DMS53 (cell line): ENCODE data around the gene PHF21B.
"Not testable (repeated sequence)": the region's sequence is repeated elsewhere in the genome, so short reads cannot be mapped to it uniquely, and the experiment has no call there.

Experiments
- DNase-seq: peaks from one replicate; lab custom pipeline; 2025; lab: John Stamatoyannopoulos, UW

The PHF21B gene

DNA sequence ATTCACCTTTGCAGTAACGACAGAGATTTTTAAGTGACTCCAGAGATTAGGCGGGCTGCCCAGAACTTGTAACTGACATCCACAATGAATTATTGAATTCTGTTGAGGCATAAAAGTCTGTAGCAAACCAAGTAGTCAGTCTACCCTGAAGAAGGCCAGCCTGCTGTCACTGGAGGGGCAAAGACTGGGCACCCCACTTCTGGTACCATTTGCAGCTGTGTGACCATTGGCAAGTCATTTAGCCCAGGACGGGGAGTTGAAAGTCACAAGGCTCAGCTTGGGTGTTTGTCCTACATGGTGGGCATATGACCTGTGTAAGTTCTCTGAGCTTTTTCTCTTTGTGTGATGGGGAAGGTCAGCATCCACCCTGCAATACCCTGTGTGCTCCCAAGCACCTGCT lies 138.0 kb downstream of the PHF21B start:
- no peak for DNase-seq

DNA sequence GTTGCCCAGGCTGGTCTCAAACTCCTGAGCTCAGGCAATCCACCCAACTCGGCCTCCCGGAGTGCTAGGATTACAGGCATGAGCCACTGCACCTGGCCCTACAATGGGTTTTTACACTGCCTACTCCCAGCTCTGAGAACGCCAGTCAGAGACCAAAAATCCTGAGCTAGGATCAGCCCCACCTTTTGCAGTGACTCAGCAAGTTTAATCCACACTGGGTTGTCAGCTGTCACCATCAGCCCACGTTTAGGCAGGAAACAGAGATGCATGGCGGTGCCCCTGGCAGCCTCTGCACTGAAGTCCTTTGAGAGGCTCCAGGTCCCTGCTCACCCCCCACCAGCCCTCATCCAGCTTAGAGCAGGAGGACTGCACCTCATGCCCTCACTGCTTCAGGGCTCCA lies 139.8 kb downstream of the PHF21B start:
- DNase-seq = peak; percentile 82

DNA sequence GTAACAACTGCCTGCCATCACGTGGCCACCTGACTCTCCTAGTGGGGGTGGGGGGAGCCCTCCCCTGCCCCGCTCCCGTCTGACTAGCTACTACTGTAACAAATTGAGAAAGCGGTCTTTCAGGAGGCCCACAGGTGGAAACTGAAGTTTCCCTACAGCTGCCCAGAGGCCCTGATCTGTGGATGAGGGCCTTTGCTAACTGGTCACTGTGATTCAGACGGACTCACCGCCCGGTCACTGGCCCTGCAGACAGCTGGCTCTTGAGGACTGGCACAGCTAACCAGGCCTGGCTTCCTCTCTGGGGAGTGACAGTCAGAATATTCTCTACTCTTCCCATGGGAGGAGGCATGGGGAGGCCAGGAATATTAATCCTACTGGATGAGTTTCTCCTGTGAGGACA lies 140.6 kb downstream of the PHF21B start:
- DNase-seq = peak; percentile 11

DNA sequence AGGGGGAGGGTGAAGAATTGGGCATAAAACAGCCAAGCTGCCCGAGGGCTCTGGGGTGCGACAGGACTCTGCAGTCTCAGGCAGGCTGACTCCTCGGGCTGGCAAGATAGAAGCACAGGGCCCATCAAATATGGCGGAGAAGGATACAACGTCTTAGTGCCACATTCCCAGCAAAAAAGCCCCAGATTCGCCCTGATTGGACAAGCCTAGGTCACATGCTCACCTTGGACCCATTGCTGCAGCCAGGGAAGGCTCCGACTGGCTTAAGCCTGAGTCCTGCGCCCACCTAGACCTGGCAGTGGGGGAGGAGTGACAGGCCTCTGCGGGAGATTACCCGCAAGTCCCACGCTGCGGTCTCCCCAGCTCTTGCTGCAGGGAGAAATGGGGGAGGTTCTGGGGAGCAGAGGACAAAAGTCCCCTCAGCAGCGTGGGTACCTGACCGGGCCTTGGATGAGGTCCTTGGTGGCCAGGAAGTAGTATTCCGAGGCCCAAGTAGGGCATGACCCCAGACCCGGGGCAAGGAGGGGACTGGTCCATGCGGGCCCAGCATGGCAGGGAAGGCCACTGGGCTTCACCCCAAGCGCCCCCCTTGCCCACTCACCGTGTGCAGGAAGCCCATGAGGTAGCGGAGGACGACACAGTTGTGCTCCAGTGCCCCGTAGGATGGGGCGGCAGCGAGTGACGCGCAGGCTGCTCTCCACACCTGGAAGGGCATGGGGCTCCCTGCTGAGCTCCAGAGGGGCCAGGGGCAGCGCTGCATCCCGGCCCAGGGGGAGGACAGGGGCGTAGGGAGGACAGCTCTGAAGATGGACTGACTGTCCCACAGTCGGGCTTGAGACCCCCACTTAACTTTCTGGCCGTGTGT lies 144.4 kb downstream of the PHF21B start:
- no peak for DNase-seq

DNA sequence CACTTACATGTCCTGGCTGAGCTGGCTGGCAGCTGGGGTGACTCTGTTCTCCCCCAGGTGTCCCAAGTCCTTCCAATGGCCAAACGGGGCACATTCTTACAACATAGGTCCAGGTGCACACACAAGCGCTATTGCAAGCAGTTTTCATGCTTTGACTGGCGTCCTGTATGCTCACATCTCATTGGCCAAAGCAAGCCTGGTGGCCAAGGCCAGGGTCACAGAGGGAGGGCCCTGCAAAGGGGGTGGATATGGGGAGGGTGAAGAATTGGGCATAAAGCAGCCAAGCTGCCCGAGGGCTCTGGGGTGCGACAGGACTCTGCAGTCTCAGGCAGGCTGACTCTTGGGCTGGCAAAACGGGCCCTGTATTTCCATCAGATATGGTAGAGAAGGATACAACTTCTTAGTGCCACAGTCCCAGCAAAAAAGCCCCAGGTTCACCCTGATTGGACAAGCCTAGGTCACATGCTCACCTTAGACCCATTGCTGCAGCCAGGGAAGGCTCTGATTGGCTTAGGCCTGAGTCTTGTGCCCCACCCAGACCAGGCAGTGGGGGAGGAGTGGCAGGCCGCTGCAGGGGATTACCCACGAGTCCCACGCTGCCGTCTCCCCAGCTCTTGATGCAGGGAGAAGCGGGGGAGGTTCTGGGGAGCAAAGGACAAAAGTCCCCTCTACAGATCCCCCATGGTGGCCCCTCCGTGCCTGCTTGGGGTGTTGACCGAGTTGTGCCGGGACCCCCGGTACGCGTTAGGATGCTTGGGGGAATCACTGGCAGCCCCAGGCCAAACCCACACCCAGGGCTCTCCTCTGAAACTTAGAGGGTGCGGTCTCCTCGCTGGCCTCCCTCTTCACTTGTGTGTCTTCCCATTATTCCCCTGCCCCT lies 146.6 kb downstream of the PHF21B start:
- DNase-seq = no peak

DNA sequence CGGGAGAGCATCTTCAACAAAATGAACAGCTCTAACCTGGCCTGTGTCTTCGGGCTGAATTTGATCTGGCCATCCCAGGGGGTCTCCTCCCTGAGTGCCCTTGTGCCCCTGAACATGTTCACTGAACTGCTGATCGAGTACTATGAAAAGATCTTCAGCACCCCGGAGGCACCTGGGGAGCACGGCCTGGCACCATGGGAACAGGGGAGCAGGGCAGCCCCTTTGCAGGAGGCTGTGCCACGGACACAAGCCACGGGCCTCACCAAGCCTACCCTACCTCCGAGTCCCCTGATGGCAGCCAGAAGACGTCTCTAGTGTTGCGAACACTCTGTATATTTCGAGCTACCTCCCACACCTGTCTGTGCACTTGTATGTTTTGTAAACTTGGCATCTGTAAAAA lies 147.5 kb downstream of the PHF21B start:
- DNase-seq = no peak

DNA sequence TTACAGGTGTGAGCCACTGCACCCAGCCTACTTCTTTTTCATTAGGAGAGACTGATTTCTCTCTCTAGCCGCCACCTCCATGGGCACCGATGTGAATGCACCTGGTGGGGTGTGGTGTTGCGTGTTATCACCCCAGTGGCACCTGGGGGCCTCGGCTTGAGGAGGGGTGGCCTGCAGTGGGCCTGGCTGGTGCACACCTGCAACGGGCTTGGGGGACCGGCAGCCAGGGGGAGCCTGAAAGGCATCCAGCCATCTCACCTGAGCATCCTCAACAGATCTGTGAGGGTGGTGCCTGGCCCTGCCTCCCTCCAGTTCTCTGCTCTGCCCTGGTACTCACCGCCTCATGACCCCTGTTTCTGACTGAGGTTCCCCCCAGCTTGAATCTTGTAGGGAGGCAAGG lies 148.6 kb downstream of the PHF21B start:
- DNase-seq = no peak

DNA sequence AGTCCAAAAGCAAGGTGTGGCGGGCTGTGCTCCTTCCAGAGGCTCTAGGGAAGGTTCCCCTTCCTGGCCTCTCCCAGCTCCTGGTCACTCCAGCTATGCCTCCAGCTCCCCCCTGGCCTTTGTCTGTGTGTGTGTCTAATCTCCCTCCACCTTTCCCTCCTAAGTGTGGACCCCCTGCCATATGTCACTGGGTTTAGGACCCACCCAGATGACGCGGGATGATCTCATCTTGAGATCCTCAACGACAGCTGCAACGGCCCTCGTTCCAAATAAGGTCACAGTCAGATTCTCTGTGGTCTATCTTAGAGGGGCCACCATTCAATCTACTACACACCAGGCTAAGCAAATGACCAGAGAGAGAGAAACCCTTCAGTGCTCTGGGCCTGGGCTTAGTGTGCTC lies 149.5 kb downstream of the PHF21B start:
- DNase-seq = no peak

DNA sequence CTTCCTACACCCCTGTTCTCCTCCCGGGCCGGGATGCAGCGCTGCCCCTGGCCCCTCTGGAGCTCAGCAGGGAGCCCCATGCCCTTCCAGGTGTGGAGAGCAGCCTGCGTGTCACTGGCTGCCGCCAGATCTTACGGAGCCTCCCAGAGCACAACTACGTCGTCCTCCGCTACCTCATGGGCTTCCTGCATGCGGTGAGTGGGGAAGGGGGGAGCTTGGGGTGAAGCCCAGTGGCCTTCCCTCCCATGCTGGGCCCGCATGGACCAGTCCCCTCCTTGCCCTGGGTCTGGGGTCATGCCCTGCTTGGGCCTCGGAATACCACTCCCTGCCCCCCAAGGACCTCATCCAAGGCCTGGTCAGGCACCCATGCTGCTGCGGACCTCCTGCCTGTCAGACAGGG lies 150.2 kb downstream of the PHF21B start:
- DNase-seq = no peak

DNA sequence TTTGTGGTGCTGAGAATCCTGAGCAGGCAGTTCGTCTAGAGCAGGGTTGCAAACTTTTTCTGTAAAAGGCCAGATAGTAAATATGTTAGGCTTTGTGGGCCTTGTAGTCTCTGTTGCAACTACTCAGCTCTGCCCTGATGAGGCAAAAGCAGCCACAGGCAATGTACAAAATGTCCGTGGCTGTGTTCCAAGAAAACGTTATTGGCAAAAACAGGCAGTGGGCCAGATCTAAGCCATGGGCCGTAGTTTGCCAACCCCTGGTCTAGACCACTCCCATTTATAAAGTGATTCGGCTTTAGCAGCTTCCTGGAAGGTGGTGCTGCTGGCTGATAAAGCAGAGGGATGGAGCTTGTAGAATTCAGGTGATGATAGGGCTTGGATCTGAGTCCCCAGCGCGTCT lies 151.0 kb downstream of the PHF21B start:
- not testable (repeated sequence) for DNase-seq

DNA sequence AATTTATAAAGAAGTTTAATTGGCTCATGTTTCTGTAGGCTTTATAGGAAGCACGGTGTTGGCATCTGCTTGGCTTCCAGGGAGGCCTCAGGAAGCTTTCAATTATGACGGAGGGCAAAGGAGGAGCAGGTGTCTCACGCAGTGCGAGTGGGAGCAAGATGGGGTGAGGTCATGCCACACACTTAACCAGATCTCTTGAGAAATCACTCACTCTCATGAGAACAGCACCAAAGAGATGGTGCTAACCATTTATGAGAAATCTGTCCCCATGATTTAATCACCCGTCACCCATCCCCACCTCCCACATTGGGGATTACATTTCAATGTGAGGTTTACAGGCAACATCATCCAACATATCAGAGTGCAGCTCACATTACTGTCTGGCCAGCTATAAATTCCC lies 153.9 kb downstream of the PHF21B start:
- DNase-seq = no peak

DNA sequence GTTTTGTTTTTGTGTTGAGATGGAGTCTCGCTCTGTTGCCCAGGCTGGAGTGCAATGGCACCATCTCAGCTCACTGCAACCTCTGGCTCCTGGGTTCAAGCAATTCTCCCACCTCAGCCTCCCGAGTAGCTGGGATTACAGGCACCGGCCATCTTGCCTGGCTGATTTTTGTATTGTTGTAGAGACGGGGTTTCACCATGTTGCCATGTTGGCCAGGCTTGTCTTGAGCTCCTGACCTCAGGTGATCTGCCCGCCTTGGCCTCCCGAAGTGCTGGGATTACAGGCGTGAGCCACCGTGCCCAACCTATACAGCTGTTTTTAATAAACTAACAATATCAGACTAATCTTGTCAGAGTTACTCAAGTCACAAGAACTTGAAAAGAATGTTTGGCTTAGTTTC lies 155.2 kb downstream of the PHF21B start:
- not testable (repeated sequence) for DNase-seq

DNA sequence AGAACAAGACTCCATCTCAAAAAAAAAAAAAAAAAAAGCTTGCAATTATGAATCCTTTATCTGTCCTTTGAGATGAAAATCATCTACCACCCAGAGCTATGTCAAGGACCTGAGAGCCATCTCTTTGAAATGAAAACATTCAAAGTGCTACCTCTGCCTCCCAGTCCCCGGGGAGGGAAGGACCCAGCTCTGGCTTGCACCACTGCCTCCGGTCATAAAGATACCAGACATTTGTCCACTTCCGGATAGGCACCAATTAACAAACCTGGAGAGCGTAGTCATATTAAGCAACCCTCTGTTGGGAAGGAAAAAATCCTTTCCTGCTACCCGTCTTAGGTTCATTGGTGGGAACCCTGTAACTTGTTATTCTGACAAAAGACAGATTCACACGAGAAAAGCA lies 158.9 kb downstream of the PHF21B start:
- DNase-seq = no peak

DNA sequence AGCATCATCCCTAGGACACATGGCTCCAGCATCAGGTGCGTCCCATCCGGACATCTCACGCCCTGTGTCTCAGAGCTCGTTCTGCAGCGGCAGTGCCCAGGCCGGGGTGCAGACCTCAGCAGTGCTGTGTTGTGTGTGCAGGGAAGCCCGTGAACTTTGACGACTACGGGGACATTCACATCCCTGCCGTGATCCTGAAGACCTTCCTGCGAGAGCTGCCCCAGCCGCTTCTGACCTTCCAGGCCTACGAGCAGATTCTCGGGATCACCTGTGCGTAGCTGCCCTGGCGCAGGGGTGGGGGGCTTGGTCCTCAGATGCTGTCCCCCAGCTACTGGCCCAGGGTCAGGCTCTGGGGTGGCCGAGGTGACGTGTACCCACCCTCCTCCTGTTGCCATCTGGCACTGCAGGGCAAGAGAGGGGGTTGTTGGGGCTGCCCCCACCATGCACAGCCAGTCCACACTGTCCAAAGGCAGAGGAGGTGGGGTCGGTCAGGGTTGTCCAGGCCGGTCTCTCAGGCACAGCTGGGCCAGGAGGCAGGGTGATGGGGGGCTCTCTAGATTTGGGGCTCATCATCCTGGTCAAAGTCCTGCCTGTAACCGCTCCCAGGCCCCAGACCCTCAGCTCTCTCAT lies 160.9 kb downstream of the PHF21B start:
- DNase-seq = no peak

DNA sequence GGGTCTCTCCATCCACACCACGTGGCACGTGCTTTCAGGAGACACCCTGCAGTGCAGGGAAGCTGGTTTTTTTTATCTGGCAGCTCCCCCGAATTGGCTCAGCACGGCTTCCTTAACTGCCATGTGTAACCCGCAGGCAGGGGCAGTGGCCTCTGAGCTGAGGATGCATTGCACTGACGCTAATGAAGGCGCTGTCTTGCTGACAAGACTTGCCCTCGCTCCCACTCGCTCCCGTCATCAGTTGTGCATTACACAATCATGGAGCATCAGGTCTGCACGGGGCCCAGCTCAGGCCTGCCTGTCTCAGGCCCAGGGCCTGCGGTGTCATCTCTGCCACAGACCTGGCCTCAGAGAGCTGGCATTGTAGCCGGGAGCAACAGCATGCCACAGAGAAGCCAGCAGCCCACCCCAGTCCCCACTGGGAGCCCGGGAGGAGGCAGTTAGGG lies 161.5 kb downstream of the PHF21B start:
- DNase-seq = no peak

DNA sequence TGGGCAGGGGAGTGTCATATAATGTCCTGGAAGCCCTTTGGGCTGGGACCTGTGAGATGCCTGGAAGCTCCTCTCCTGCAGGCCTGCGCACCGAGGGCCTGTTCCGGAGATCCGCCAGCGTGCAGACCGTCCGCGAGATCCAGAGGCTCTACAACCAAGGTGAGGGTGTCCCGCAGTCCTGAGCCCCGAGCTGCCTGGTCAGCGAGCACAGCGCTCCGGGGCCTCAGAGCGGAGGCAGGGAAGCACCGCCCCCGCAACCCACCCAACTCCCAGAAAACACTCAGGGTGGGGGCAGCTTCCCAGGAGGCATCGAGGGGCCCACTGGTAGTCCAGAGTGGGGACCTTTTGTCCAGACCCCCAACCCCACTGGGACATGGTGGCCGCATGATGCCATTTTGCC lies 161.9 kb downstream of the PHF21B start:
- no peak for DNase-seq

DNA sequence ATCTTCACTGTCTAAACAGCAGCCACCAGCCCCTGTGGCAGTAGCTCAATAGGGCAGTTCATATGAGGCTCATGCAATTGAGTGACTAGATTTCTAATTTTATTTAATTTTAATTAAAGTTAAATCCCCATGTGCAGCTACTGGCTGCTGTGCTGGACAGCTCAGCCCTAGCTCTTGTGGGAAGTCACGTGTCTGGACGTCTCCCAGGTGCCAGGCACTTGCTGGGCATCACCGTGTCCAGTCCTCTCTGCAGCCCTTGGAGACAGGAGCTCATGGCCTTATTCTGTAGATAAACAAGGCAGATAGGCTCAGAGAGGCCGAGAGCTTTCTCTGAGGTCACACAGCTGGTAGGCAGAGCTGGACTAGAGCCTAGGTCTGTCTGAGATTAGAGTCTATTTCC lies 162.4 kb downstream of the PHF21B start:
- DNase-seq = no peak

DNA sequence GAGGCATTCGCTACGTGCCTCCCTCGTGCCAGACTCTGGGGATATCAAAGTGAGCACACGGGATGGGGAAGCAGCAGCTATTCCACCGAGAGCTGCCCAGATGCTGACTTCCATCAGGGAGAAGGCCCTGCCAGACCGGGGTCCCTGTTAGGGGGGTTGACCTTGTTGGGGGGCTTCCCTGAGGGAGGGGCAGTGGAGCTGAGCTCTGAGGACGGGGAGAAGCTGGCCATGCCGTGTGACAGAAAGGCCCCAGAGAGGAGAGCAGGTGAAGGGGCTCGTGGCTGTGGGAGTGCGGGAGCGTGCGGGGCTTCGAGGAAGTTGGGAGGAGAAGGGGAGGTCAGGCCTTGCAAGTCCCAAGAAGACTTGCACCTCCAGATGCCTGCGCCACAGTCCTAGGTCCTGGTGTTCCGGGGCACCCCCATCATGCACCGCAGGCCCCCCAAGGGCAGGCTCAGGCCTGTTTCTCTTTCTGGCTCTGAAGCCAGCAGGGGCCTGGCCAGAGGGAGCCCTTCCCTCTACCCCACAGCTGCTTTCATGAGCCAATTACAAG lies 163.0 kb downstream of the PHF21B start:
- no peak for DNase-seq

DNA sequence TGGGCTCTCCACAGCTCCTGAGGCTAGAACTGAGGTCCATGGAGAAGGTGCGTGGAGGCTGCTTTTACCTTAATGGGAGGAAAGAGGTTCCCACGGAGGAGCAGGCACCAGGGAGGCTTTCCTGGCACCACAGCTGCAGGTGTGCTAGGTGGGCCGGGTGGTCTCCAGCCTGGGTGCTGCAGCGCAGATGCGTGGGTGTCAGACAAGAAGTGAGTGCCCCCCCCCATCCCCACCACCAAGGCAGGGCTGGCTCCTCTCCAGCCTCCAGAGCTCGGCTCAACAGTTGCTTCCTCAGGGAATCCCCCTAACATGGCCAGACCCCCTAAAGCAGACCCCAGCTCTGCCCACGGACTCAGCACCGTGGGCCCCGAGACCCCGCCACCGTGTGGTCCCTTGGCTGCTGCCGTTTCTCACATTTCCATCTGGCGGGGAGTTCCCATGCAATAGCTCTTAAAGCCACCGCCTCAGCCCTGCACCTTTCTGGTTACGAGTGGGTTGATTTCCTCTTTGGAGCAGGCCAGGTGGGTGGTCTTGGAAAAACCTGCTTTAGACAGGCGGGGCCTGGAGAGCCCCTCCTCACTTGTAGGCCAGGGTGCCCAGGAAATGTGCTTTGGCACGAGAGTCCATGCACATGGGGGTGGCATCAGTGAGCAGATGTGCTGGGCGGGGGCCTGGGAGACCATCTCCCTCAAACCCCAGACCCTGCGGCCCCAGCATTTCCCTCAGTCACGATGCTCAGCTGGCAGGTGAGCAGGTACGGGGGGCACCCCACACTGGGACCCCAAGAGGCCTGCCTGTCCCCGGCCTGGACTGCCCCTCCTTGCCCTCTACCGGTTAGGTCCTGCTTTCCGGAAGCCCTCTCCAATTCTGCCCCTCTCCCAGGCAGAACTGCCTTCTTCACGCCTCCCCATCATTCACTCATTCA lies 163.7 kb downstream of the PHF21B start:
- DNase-seq = no peak

DNA sequence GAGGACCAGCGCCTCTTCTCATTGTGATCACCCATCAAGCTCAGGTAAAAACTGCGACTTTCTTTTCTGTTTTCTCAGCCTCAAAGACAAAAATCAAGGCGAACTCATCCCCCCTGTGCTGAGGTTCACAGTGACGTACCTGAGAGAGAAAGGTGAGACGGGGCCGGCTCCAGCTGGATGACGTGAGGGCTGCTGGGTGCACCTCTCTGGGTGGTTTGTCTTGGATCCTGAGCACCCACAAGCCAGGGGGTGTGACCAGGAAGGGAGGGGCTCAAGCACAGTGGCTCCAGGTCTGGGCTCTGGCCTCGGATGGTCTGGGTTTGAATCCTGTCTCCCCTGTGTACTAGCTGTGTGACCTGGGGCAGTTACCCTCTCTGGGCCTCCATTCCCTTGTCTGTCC lies 164.6 kb downstream of the PHF21B start:
- no peak for DNase-seq

DNA sequence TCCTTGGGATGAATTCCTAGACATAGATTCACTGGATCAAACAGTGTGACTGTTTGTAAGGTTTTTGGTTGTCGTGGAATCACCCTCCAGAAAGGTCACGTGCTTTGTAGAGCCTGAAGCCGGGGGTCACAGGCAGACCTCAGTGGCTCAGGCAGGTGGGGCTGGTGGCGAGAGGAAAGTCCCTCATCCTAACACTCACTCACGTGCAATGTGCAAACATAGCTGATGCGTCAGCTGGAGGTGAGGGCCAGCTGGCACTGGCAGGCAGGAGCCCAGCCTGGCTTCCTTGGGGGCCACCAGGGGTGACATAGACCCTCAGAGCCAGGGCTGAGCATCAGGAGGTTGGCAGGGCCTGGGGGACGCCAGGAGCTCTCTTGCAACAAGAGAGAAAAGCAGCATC lies 167.4 kb downstream of the PHF21B start:
- DNase-seq = peak; percentile 65
